ENCODE data around the gene INPP5J.
A peak's percentile ranks its signal among the peaks of the same experiment; 100 is the strongest.

INPP5J gene

GRCh38 chr22:31104869-31105268, 17.9 kb upstream of the INPP5J start:
- no peak for DNase-seq (ENCODE audit: extremely low read depth, insufficient read length)
- H3K36me3 ChIP-seq (ENCODE audit: control insufficient read depth, insufficient read depth, low read length) = no peaks in the 10 kb centered on the region
- no peak overlapping the region for H3K4me3 ChIP-seq (replicated peaks; ENCODE audit: low read depth, low read length)
- peak; percentile 9 for TF ChIP-seq CTCF (IDR thresholded peaks at IDR 0.05; ENCODE audit: insufficient read depth, low read length, poor library complexity, severe bottlenecking)
- H3K27me3 ChIP-seq (replicated peaks; ENCODE audit: control insufficient read depth, insufficient read depth, low read length) = no peaks in the 10 kb centered on the region

- no peak for DNase-seq (ENCODE audit: extremely low read depth, insufficient read length)
- Histone ChIP-seq H3K36me3 (ENCODE audit: control insufficient read depth, insufficient read depth, low read length) (no peaks in the 10 kb centered on the region), H3K4me3 (replicated peaks; ENCODE audit: low read depth, low read length) (no peak overlapping the region), H3K27me3 (replicated peaks; ENCODE audit: control insufficient read depth, insufficient read depth, low read length) (no peaks in the 10 kb centered on the region)
- no peak for TF ChIP-seq CTCF (IDR thresholded peaks at IDR 0.05; ENCODE audit: insufficient read depth, low read length, poor library complexity, severe bottlenecking)
These were observed 17.4 kb upstream of the INPP5J start for GRCh38 chr22:31105282-31105929.

- no peaks in the 10 kb centered on the region for H3K36me3 ChIP-seq (ENCODE audit: control insufficient read depth, insufficient read depth, low read length)
- DNase-seq (ENCODE audit: extremely low read depth, insufficient read length) = no peak
- H3K27me3 ChIP-seq (replicated peaks; ENCODE audit: control insufficient read depth, insufficient read depth, low read length) = no peaks in the 10 kb centered on the region
- no peak overlapping the region for H3K4me3 ChIP-seq (replicated peaks; ENCODE audit: low read depth, low read length)
- no peak for TF ChIP-seq CTCF (IDR thresholded peaks at IDR 0.05; ENCODE audit: insufficient read depth, low read length, poor library complexity, severe bottlenecking)
These were observed 16.7 kb upstream of the INPP5J start for GRCh38 chr22:31106001-31106571.

DNA sequence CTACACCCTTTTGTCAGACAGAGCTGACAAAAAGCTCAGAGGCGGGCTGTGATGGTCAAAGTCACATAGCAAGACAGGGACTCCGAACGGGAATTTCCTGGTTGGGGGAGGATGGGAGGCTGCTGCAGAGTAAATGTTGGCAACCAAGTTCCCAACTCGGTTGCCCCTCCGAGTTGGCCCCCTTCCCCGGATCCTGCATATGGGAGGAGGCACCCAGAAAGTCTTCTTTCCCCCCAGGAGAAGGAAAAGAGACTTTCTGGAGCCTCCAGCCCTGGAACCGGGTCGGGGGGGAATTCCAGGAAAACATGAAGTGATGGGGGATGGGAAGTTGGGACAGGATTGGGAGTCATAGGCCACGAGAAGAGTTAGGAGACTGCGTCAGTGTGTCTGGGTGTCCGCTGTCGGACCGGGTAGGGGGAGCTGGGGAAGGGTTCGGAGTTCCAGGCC, 16.0 kb upstream of the INPP5J start:
- peak overlapping the region; percentile 69 for H3K4me3 ChIP-seq (replicated peaks; ENCODE audit: low read depth, low read length)
- DNase-seq (ENCODE audit: extremely low read depth, insufficient read length) = no peak
- TF ChIP-seq CTCF (IDR thresholded peaks at IDR 0.05; ENCODE audit: insufficient read depth, low read length, poor library complexity, severe bottlenecking) = no peak
- H3K27me3 ChIP-seq (replicated peaks; ENCODE audit: control insufficient read depth, insufficient read depth, low read length) = no peaks in the 10 kb centered on the region
- H3K36me3 ChIP-seq (ENCODE audit: control insufficient read depth, insufficient read depth, low read length) = no peaks in the 10 kb centered on the region

GRCh38 chr22:31107178-31107893, 15.4 kb upstream of the INPP5J start, which contains the start of gene SELENOM:
SELENOM (minus strand) TSS chr22:31107568; CDS start chr22:31107505, 63 bp downstream.
- peak within 1 kb of the TSS; percentile 69 for H3K4me3 ChIP-seq (replicated peaks; ENCODE audit: low read depth, low read length)
- DNase-seq (ENCODE audit: extremely low read depth, insufficient read length) = peak; percentile 86
- TF ChIP-seq CTCF (IDR thresholded peaks at IDR 0.05; ENCODE audit: insufficient read depth, low read length, poor library complexity, severe bottlenecking) = peak; percentile 94
- H3K36me3 ChIP-seq (ENCODE audit: control insufficient read depth, insufficient read depth, low read length) = no peaks in the 10 kb centered on the region
- no peaks in the 10 kb centered on the region for H3K27me3 ChIP-seq (replicated peaks; ENCODE audit: control insufficient read depth, insufficient read depth, low read length)
